Thyroid gland (tissue), 4 donors: ENCODE measurements around the gene SESN3.

Experiments used
- POLR2A ChIP-seq, 2 donors: fragments of 450-650 bp; IDR thresholded peaks; one replicate each; pipeline ENCODE4 v1.6.1; 2017; ENCODE audit warnings: antibody characterized with exemption in 2 of 2, mild to moderate bottlenecking in 2 of 2, moderate library complexity in 1 of 2
- TF ChIP-seq, protein P1 (sequence below), 6 experiments: fragments of 200-600 bp in 3 of 6; fragments of 450-650 bp in 3 of 6; sonication (generic) in 3 of 6; IDR thresholded peaks; one replicate each; pipeline ENCODE4 v1.5.1; 2016 to 2019; ENCODE audit warnings: antibody characterized with exemption in 6 of 6, mild to moderate bottlenecking in 2 of 6, inconsistent platforms in 1 of 6, moderate library complexity in 1 of 6

DNA sequence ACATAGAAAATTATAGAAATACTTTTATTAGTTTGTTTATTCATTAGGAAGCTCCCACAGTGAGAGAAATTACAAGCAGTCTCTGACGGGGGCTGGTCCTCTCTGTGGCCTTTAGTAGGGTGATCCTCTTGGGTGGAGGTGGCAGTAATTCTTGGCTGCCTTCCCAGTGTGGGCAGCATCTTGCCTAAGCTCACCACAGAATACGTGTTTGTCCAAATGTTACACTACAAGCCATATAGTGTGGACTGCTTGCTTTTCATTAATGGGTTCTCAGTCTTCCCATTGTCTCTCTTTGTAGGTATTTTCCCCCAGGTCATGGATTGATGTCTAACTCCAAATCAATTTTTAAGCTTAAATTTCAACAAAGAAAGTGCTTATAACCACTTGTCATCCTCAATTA is 98.0 kb downstream of the SESN3 start:
- TF ChIP-seq POLR2A (IDR thresholded peaks at IDR 0.05), result no peak
- TF ChIP-seq, protein P1, sequence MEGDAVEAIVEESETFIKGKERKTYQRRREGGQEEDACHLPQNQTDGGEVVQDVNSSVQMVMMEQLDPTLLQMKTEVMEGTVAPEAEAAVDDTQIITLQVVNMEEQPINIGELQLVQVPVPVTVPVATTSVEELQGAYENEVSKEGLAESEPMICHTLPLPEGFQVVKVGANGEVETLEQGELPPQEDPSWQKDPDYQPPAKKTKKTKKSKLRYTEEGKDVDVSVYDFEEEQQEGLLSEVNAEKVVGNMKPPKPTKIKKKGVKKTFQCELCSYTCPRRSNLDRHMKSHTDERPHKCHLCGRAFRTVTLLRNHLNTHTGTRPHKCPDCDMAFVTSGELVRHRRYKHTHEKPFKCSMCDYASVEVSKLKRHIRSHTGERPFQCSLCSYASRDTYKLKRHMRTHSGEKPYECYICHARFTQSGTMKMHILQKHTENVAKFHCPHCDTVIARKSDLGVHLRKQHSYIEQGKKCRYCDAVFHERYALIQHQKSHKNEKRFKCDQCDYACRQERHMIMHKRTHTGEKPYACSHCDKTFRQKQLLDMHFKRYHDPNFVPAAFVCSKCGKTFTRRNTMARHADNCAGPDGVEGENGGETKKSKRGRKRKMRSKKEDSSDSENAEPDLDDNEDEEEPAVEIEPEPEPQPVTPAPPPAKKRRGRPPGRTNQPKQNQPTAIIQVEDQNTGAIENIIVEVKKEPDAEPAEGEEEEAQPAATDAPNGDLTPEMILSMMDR (IDR thresholded peaks at IDR 0.05), result no peak
